Kidney (tissue), 22 donors: ENCODE measurements around the gene CMSS1. TPM values are rescaled to one million over a fixed set of nuclear protein-coding genes. Genes with fewer than 3 reads are reported as not detected.

Source experiments
- DNase-seq, 5 donors: peaks; one replicate each; pipeline ENCODE4 v3.0.0-alpha.2; 2013 to 2020
- FAIRE-seq: peaks from 2 replicates; lab custom pipeline; 2012; peaks lifted over from hg19 to GRCh38; lab: Jason Lieb, UNC
- H3K27ac ChIP-seq, 2 donors: one replicate each; pipeline ENCODE4 v1.7.0; 2013; ENCODE audit warnings: low read depth in 2 of 2, low read length in 2 of 2, inconsistent platforms in 1 of 2
- H3K27me3 ChIP-seq: one replicate; pipeline ENCODE4 v1.7.1; 2013; ENCODE audit warnings: low read length, inconsistent platforms; ENCODE audit not compliant: control insufficient read depth, insufficient read depth
- H3K36me3 ChIP-seq, 3 donors: one replicate each; pipeline versions ENCODE4 v1.7.0 to v1.7.1; 2013; ENCODE audit warnings: low read length in 3 of 3, control low read depth in 1 of 3, inconsistent platforms in 1 of 3; ENCODE audit not compliant: insufficient read depth in 3 of 3, control insufficient read depth in 2 of 3
- H3K4me1 ChIP-seq, 3 donors: one replicate each; pipeline versions ENCODE4 v1.7.0 to v1.7.1; 2013; ENCODE audit warnings: low read length in 3 of 3, inconsistent platforms in 1 of 3, low read depth in 1 of 3; ENCODE audit not compliant: control insufficient read depth in 2 of 3, insufficient read depth in 2 of 3
- H3K4me3 ChIP-seq, 3 donors: one replicate each; pipeline versions ENCODE4 v1.7.0 to v1.8.1; 2013; ENCODE audit warnings: low read length in 3 of 3, control low read depth in 1 of 3, inconsistent platforms in 1 of 3
- H3K9ac ChIP-seq, 3 donors: one replicate each; pipeline versions ENCODE4 v1.7.0 to v1.7.1; 2013; ENCODE audit warnings: low read length in 3 of 3, control low read depth in 1 of 3, inconsistent platforms in 1 of 3
- H3K9me3 ChIP-seq, 3 donors: one replicate each; pipeline versions ENCODE4 v1.7.0 to v1.7.1; 2013; ENCODE audit warnings: low read length in 3 of 3, control low read depth in 1 of 3, inconsistent platforms in 1 of 3; ENCODE audit not compliant: control insufficient read depth in 2 of 3, insufficient read depth in 1 of 3
- intact Hi-C: fragments of 100-400 bp; cut with DNase I; formaldehyde crosslinking; loops from one replicate; pipeline ENCODE4 v1.11.1; 2022
- long read RNA-seq, 10 donors: library from polyadenylated mRNA in 1 of 10; unstranded in 1 of 10; transcript quantifications; one replicate each; pipeline ENCODE4 v2.0.0 and lab custom pipeline, GENCODE V29; 2021 to 2026
- polyA plus RNA-seq: library from polyadenylated mRNA; stranded (reverse); fragments of 350-450 nt; fragmentation: Illumina TruSeq; extraction: RNeasy Lipid Tissue Mini Kit (QIAGEN cat#74804); gene quantifications from one replicate; pipeline ENCODE4 v1.2.3, GENCODE V29; 2014; ENCODE audit warnings: low read depth, low replicate concordance; ENCODE audit not compliant: insufficient read depth
- total RNA-seq: library from RNA; stranded (reverse); fragmentation: NEBNext Ultra II Directional; extraction: Animal tissue kit (Norgen Biotek cat#: 25700); gene quantifications from one replicate; pipeline ENCODE4 v1.2.1, GENCODE V29; 2021
- TF ChIP-seq, protein P1 (sequence below): IDR thresholded peaks from 3 replicates; pipeline ENCODE4 v1.5.1; 2012; ENCODE audit warnings: mild to moderate bottlenecking, moderate library complexity, borderline replicate concordance; ENCODE audit not compliant: insufficient read depth; ENCODE audit errors: extremely low read depth
- donor health status: control.
- donor health status: control.
- donor health status: control.
- donor health status: control.
- donor health status: control.
- donor health status: DM: yes; HTN: yes; CAD: no.
- donor health status: Normal renal cell carcinoma (clear cell type).

The CMSS1 gene
- total RNA-seq (27.0 TPM), polyA plus RNA-seq (26.4 TPM)
- long read RNA-seq, donor 1, partial matches to known transcripts = 8 of 8 reads
- long read RNA-seq, donor 1, other reads (novel, unspliced or antisense) = 0 of 8 reads
- long read RNA-seq, donor 2, partial matches to known transcripts = 11 of 12 reads
- long read RNA-seq, donor 2, other reads (novel, unspliced or antisense) = 0 of 12 reads
- long read RNA-seq, donor 3, partial matches to known transcripts = 16 of 17 reads
- long read RNA-seq, donor 3, other reads (novel, unspliced or antisense) = 0 of 17 reads
- long read RNA-seq, donor 4, partial matches to known transcripts = 0 of 10 reads
- long read RNA-seq, donor 4, other reads (novel, unspliced or antisense) = 10 of 10 reads
- long read RNA-seq, donor 5 = 0 reads
- long read RNA-seq, donor 6, partial matches to known transcripts = 33 of 34 reads
- long read RNA-seq, donor 6, other reads (novel, unspliced or antisense) = 0 of 34 reads
- long read RNA-seq, donor 7, partial matches to known transcripts = 1 of 6 reads
- long read RNA-seq, donor 7, other reads (novel, unspliced or antisense) = 5 of 6 reads
- long read RNA-seq, donor 8, partial matches to known transcripts = 17 of 17 reads
- long read RNA-seq, donor 8, other reads (novel, unspliced or antisense) = 0 of 17 reads
- long read RNA-seq, donor 9 = 0 reads
- long read RNA-seq, donor 10, partial matches to known transcripts = 29 of 30 reads
- long read RNA-seq, donor 10, other reads (novel, unspliced or antisense) = 0 of 30 reads

DNA sequence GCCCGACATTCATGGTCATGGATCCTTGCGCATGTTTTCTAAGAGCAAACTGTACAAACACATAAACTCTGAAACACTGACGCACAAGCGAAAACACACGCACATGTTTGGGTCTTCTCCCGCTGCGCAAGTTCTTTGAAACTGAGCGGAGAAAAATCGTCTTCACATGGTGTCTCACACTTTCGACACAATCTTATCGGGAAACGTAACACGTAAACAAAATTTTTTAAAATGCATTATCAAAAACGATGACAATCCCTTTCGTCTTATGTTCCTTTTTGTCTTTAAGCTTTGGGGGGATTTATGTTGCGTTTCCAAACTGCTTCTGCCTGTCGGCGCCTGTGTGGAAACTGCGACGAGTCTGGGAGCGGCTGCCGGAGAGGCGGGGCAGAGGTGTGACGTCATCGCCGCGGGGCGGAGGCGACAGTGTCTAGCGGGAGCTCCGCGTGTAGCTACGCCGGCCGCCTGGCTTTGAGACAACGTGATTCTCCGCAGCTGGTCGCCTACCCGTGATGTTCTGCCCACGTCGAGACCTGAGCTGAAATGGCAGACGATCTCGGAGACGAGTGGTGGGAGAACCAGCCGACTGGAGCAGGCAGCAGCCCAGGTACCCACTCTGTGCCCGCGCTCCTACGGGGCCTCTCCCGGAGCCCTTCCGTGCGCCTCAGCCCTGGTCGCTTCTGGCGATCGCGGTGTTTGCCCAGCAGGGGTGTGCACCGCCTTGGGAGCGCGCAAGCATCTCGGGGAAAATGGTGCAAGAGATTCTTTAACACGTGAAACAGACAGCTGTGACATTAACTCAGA, at the start of gene CMSS1:
CMSS1 (plus strand) TSS at position 426 of the 804 bp plus-strand sequence.
- Histone ChIP-seq H3K4me3 (peak within 1 kb of the TSS; percentile 88 to 96 (median 91)), H3K27ac (peak within 1 kb of the TSS; percentile 78 to 95), H3K36me3 (no peaks in the 10 kb centered on the region), H3K27me3 (no peaks in the 10 kb centered on the region), H3K9me3 (no peaks in the 10 kb centered on the region), H3K4me1 (peaks cover 0 to 13% (median 0%) of the 10 kb centered on the region in 3 donors), H3K9ac (peak within 1 kb of the TSS; percentile 74 to 93 (median 86))
- peak; percentile 95 to 98 (median 96) for DNase-seq
- TF ChIP-seq, protein P1, sequence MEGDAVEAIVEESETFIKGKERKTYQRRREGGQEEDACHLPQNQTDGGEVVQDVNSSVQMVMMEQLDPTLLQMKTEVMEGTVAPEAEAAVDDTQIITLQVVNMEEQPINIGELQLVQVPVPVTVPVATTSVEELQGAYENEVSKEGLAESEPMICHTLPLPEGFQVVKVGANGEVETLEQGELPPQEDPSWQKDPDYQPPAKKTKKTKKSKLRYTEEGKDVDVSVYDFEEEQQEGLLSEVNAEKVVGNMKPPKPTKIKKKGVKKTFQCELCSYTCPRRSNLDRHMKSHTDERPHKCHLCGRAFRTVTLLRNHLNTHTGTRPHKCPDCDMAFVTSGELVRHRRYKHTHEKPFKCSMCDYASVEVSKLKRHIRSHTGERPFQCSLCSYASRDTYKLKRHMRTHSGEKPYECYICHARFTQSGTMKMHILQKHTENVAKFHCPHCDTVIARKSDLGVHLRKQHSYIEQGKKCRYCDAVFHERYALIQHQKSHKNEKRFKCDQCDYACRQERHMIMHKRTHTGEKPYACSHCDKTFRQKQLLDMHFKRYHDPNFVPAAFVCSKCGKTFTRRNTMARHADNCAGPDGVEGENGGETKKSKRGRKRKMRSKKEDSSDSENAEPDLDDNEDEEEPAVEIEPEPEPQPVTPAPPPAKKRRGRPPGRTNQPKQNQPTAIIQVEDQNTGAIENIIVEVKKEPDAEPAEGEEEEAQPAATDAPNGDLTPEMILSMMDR = no peak
- no peak for FAIRE-seq
- intact Hi-C loops = no loop called here

DNA sequence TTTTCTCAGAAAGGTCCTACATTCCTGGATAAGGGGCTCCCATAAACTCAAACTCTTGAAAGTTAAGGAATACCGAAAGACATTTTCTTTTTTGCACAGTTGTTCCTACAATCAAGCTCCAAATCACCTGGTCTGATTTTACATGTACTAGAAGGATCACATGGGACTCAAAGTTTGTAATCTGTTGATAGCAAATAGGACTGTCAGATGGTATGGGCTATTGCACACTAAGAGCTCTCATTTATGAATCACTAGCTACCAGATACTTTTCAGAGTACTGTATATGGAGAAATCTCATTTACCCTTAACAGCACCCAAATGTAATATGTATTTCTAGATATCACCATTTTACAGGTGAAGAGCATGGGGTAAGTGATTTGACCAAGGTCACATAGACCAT, 49.5 kb upstream of the CMSS1 start:
- DNase-seq = no peak
- intact Hi-C loops = no loop called here
- TF ChIP-seq, protein P1 = no peak
- Histone ChIP-seq H3K4me1 (no peaks in the 10 kb centered on the region), H3K27me3 (no peaks in the 10 kb centered on the region), H3K9me3 (no peaks in the 10 kb centered on the region), H3K9ac (no peak overlapping the region), H3K27ac (no peak overlapping the region), H3K4me3 (no peak overlapping the region), H3K36me3 (no peaks in the 10 kb centered on the region)
- no peak for FAIRE-seq

DNA sequence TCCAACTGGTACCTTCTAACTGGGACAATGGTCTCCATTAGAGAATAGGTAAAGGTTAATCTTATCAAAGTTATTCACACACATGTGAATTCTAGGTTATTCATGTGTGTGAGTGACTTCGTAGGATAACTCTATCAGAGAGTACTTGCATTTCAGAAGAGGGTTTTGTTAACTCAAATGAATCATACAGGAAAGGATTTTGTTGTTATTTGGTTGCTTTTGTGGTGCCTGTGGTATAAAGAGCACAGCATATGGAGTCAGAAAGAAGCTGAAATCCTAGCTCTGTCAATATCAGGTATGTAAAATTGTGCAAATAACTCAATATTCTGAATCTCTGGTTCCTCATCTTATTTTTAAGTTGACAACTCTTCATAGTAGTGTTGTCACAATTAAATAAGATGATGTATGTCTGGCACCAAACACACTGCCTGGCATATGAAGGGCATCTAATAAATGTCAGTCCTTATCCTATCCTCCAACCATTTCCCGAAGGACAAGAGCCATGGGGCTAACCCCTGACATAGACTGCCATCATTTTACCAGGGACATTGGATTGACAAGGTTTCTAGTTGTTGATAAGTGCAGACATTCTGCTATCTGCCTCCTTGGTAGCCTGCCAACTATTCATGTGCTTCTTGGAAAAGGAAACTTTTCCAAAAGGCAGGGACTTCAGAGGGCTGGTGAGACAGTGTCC, 48.7 kb upstream of the CMSS1 start:
- intact Hi-C loops = no loop called here
- FAIRE-seq (no peak), DNase-seq (no peak)
- H3K4me1 ChIP-seq = no peaks in the 10 kb centered on the region
- no peaks in the 10 kb centered on the region for H3K27me3 ChIP-seq
- H3K4me3 ChIP-seq = no peak overlapping the region
- no peak overlapping the region for H3K27ac ChIP-seq
- TF ChIP-seq, protein P1 = no peak
- H3K36me3 ChIP-seq = no peaks in the 10 kb centered on the region
- no peak overlapping the region for H3K9ac ChIP-seq
- H3K9me3 ChIP-seq = no peaks in the 10 kb centered on the region
